Mammary epithelial cell (primary cell): ENCODE data around the gene PTPRG.

Source experiments
- EZH2 ChIP-seq: IDR thresholded peaks from 2 replicates; pipeline ENCODE4 v1.6.1; 2012; ENCODE audit warnings: low read length, inconsistent platforms, borderline replicate concordance
- TF ChIP-seq, protein P1 (sequence below), 2 donors: IDR thresholded peaks in 1 of 2; conservative IDR thresholded peaks in 1 of 2; 2 replicates each; pipeline ENCODE4 v1.5.1; 2011 to 2012; ENCODE audit warnings: inconsistent platforms in 2 of 2, low read length in 2 of 2, mild to moderate bottlenecking in 2 of 2, control low read depth in 1 of 2, low read depth in 1 of 2; ENCODE audit not compliant: insufficient read depth in 1 of 2; ENCODE audit errors: extremely low read depth in 1 of 2

DNA sequence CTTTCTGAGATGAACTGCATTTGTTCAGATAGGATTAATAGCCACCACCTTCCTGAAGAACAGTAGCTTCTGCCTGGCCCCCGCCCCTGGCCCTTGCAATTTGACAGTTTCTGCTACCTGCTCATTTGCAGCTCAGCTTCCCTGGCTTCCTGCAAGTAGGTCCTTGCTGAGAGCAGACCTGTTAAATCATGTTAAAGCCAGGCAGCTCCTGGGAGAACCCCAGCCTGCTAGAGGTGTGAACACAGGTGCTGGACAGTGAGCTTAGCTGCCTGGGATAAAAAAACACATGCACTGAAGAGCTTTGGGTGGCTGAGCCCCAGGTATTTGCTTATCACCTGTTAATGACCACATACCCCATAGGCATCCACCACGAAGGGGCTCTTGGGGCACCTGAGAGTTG, 143.4 kb downstream of the PTPRG start:
- TF ChIP-seq, protein P1, sequence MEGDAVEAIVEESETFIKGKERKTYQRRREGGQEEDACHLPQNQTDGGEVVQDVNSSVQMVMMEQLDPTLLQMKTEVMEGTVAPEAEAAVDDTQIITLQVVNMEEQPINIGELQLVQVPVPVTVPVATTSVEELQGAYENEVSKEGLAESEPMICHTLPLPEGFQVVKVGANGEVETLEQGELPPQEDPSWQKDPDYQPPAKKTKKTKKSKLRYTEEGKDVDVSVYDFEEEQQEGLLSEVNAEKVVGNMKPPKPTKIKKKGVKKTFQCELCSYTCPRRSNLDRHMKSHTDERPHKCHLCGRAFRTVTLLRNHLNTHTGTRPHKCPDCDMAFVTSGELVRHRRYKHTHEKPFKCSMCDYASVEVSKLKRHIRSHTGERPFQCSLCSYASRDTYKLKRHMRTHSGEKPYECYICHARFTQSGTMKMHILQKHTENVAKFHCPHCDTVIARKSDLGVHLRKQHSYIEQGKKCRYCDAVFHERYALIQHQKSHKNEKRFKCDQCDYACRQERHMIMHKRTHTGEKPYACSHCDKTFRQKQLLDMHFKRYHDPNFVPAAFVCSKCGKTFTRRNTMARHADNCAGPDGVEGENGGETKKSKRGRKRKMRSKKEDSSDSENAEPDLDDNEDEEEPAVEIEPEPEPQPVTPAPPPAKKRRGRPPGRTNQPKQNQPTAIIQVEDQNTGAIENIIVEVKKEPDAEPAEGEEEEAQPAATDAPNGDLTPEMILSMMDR (conservative IDR thresholded peaks at IDR 0.05 in 1 of 2, IDR thresholded peaks at IDR 0.05 in 1 of 2; ENCODE audit: extremely low read depth in 1 of 2, insufficient read depth in 1 of 2, low read depth in 1 of 2, low read length in 2 of 2): no peak
- TF ChIP-seq EZH2: no peak
